Measurements from ENCODE around the gene FHIT.
A peak's percentile ranks its signal among the peaks of the same experiment; 100 is the strongest.

FHIT gene

GRCh38 chr3:60759439-60759838 is 491.8 kb downstream of the FHIT start:
- no peak for DNase-seq (ENCODE audit: low spot score)

- no peak for DNase-seq (ENCODE audit: low spot score)
Observed at GRCh38 chr3:60758831-60759230, 492.4 kb downstream of the FHIT start.

DNA sequence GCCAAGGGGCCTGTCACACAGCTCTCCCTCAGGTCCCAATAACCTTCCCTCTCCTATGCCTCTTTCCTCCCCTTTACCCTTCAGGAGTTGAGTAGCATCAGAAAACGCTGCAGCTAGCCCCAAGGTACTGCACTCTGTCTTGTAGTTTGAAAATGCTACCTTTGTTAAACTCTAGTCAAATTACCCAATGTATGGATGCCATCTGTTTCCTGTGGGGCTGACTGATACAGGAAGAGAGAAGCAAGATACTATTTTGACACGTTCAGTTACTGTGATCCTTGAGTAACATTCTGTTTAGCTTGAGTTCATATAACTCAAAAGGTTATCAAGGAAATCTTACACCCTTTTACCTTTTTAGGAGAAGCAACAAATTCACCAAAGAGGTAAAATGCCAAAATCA is 493.1 kb downstream of the FHIT start:
- no peak for DNase-seq (ENCODE audit: low spot score)

DNA sequence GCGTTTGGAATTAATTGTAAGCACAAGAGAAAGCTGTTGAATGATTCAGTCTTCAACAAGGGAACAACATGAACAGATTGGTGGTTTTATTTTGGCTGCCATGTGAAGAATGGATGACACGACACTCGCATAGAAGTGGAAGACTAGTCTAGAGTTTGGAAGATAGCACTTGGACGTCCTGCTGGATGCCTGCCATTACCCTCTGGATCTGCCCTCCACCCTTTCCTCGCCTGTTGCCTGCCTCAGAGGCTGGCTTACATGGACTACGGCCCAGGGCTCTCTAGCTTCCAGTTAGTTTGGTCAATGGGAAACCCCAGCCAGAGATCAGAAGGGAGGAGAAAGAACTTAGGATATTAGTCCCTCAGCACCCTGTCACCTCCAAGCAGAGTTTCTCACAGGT is 493.5 kb downstream of the FHIT start:
- no peak for DNase-seq (ENCODE audit: low spot score)

DNA sequence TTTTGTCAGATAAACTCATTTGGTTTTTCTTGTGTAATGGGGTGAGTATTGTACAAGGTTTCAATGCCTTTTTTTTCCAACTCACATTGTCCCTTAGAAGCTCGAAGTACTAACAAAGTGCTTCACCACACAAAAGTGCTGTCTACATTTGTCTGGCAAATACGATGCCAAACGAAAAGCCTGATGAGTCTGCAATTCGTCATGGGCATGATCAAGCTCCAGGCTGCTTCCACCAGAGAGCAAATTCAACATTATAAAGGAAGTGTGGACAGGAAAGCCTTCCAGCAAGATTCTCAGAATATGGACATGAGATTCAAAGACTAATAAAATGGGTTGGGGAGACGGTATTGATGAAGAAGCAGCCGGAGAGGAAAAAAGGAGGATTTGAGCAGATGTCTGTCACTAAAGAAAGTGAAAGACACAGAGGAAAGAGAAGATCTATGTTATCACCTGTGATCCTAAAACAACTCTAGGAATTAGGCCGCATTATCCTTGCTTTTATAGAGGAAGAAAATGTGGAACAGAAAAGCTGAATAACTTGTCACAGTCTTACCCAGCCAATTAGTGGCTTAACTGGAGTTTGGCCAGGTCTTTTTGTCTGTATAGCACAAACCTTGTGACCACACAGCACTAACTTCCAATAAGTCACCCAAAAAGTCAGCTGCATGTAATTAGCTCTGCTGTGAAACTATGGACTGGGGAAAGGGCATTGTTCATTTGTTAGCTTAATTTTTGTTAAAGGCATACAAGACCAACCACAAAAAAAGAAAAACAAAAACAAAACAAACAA is 494.8 kb downstream of the FHIT start:
- DNase-seq (ENCODE audit: low spot score): no peak

DNA sequence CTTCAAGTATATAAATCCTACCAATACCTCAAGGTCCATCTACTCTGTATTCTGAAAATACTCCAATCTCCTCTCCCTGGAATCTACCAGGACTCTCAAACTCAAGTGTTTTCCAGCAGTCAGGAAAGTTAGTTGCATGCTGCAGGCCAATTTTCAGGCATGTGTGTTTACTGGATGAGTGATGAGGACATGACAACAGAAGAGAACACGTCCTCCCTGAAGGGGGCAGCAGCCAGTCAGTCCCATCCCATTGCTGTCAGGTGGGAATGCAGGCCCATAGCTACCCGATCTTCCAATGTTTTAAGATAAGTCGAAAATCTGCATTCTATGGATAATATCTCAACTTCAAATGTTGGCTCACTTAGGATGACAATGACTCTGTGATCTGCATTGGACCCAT is 496.2 kb downstream of the FHIT start:
- DNase-seq (ENCODE audit: low spot score): no peak

- DNase-seq (ENCODE audit: low spot score): no peak
Observed at GRCh38 chr3:60754617-60755016, 496.6 kb downstream of the FHIT start.

DNA sequence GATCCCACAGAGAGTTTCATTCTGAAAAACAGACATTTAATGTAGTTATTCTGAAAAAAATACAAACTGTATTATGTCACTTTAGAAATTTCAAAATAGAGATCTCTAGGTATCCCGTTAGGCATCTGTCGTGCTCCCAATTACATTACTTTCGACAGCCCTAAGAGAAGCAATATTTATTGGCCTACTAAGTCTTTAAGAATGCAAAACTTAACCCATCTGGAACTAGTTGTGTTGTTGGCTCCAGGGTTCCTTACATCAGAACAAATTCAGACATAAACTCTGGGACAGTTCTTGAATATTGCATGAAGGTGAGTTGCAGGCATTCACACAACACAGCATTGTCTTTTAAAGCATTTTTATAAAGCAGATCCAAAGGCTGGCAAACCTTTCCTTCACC is 498.4 kb downstream of the FHIT start:
- no peak for DNase-seq (ENCODE audit: low spot score)

- DNase-seq (ENCODE audit: low spot score): no peak
Observed at GRCh38 chr3:60746695-60747416, 504.4 kb downstream of the FHIT start.

DNA sequence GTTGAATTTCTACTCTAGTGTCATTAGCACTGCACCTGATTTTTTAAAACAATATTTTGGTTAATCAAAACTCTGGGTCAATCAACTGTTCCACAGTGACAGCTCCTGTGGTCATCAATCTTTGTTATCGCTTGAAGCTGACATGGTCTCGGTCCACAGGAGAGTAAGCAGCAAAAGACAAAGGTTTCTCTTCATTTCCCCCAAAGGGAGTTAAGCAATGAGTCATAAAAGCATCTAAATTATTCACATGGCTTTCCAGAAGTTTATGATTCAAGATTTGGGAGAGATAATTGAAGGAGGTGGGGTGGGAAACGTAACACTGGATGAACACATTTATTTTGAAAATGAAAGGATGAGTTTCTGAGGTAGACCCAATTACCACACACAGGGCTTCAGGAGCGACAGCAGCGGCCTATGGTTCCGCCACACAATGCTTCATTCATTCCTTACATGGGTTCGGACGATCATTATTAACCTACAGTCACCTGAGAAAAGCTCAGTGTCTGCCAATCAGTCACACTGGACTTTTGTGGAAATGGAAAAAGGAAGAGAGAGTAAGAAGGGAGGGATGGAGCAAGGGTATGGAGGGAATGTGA is 505.1 kb downstream of the FHIT start:
- no peak for DNase-seq (ENCODE audit: low spot score)

DNA sequence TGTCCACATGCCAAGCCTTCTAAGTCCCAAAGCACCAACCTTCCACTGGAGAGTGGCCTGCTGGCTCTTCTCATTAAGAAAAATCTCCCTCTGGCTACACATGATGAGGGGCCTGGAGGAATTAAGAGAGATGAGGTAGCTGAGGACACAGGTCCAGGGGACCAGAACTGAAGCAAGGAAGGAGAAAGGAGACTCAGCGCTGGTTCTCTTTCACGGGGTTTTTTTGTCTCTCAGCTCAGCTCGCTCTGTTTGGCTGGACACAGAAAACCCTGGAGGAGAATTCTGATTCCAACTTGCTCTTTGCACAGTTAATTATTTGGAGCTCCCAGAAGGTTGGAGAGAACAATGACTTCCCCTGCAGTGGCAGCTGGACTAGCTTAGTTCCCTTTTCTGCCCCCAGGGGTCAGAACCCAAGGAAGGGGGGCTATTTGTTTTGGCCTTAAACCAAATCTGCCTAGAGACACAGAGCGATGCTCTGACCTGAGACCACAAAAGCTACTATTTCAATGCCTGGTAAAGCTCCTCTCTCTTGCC is 507.6 kb downstream of the FHIT start:
- DNase-seq (ENCODE audit: low spot score): no peak

DNA sequence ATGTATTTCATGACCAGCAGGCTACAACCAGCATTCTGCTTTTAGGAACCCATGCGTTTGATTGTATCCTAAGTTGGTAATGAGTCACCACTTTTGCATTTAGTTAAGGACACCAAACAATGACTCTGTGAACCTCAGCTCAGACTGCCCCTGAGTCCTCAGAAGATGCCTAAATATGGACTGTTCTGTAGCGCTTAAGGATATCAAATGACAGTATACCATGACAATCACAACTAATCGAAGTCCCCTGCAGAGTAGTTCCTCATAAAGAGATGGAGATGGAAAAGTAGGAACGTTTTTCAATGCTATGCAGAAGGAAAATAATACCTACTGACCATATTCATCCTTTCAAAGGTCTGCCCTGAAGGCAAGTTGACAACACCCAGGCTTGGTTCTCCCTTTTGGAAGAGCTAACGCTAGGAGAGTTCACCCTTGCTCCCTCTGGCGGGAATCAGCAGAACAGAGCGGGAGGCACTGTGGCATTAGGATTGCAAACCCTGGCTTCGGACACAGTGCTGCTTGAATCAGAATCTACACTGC is 508.6 kb downstream of the FHIT start:
- peak; percentile 6 for DNase-seq (ENCODE audit: low spot score)

- no peak for DNase-seq (ENCODE audit: low spot score)
Observed at GRCh38 chr3:60737633-60738399, 513.4 kb downstream of the FHIT start.

- no peak for DNase-seq (ENCODE audit: low spot score)
Observed at GRCh38 chr3:60730371-60730770, 520.9 kb downstream of the FHIT start.

- no peak for DNase-seq (ENCODE audit: low spot score)
Observed at GRCh38 chr3:60729056-60729455, 522.2 kb downstream of the FHIT start.

- no peak for DNase-seq (ENCODE audit: low spot score)
Observed at GRCh38 chr3:60728006-60728405, 523.2 kb downstream of the FHIT start.

DNA sequence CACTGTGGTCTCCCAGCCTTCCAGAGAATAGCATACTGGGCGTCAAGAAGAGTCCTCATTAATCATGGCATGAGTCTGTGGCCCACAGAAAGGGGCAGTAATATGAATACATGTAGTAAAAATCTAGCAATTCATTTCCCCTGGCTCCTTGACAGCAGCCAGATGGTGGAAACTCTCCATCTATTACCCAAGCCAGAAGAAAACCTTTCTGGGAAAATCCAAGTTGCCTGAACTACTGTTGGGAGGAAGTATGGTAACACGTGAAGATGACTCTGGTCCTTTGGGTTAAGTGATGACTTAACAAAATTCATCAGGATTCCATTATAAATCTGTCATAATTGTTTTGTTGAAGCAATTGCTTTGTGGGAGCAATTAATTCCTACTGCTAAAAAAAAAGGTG is 530.5 kb downstream of the FHIT start:
- no peak for DNase-seq (ENCODE audit: low spot score)

GRCh38 chr3:60716573-60716972 is 534.7 kb downstream of the FHIT start:
- no peak for DNase-seq (ENCODE audit: low spot score)

GRCh38 chr3:60708191-60708975 is 542.9 kb downstream of the FHIT start:
- peak; percentile 2 for DNase-seq (ENCODE audit: low spot score)

GRCh38 chr3:60707452-60708020 is 543.7 kb downstream of the FHIT start:
- no peak for DNase-seq (ENCODE audit: low spot score)

All from AG08396 (cell line).